Activated naive CD4-positive, alpha-beta T cell treated with anti-CD3 and anti-CD28 coated beads, Interleukin-2, amount 50 U/mL, for 16 hours (primary cell): ENCODE data around the gene SPTAN1.
"Not testable (repeated sequence)": the region's sequence is repeated elsewhere in the genome, so short reads cannot be mapped to it uniquely, and the experiment has no call there.

Experiments
- DNase-seq: peaks from one replicate; pipeline ENCODE4 v3.0.0-alpha.2; 2020

Gene SPTAN1

GRCh38 chr9:128553728-128554127 lies 1.3 kb downstream of the SPTAN1 start:
- no peak for DNase-seq

- peak; percentile 15 for DNase-seq
These were observed 1.9 kb downstream of the SPTAN1 start for GRCh38 chr9:128554155-128554862.

GRCh38 chr9:128555180-128555721 lies 2.9 kb downstream of the SPTAN1 start:
- no peak for DNase-seq

- DNase-seq = no peak
These were observed 3.9 kb downstream of the SPTAN1 start for GRCh38 chr9:128556276-128556675.

GRCh38 chr9:128556926-128557634 lies 4.7 kb downstream of the SPTAN1 start:
- DNase-seq = no peak

GRCh38 chr9:128558431-128559310 lies 6.3 kb downstream of the SPTAN1 start:
- peak; percentile 19 for DNase-seq

GRCh38 chr9:128565578-128565977 lies 13.2 kb downstream of the SPTAN1 start:
- no peak for DNase-seq

- no peak for DNase-seq
These were observed 16.2 kb downstream of the SPTAN1 start for GRCh38 chr9:128568470-128569078.

GRCh38 chr9:128575469-128575868 lies 23.1 kb downstream of the SPTAN1 start:
- no peak for DNase-seq

GRCh38 chr9:128575916-128576315 lies 23.5 kb downstream of the SPTAN1 start:
- DNase-seq = no peak

- DNase-seq = no peak
These were observed 24.8 kb downstream of the SPTAN1 start for GRCh38 chr9:128577206-128577605.

- DNase-seq = no peak
These were observed 26.8 kb downstream of the SPTAN1 start for GRCh38 chr9:128579194-128579593.

GRCh38 chr9:128580731-128581130 lies 28.3 kb downstream of the SPTAN1 start:
- DNase-seq = no peak

GRCh38 chr9:128585155-128585554 lies 32.8 kb downstream of the SPTAN1 start:
- DNase-seq = not testable (repeated sequence)

GRCh38 chr9:128586934-128587333 lies 34.5 kb downstream of the SPTAN1 start:
- DNase-seq = not testable (repeated sequence)

- DNase-seq = peak; percentile 61
These were observed 35.1 kb downstream of the SPTAN1 start for GRCh38 chr9:128587453-128587852.

GRCh38 chr9:128588581-128589233 lies 36.3 kb downstream of the SPTAN1 start:
- no peak for DNase-seq

- DNase-seq = no peak
These were observed 40.7 kb downstream of the SPTAN1 start for GRCh38 chr9:128593039-128593438.

- no peak for DNase-seq
These were observed 41.5 kb downstream of the SPTAN1 start for GRCh38 chr9:128593856-128594255.

- no peak for DNase-seq
These were observed 43.1 kb downstream of the SPTAN1 start for GRCh38 chr9:128595471-128595870.

- DNase-seq = no peak
These were observed 47.7 kb downstream of the SPTAN1 start for GRCh38 chr9:128600099-128600498.

- no peak for DNase-seq
These were observed 51.3 kb downstream of the SPTAN1 start for GRCh38 chr9:128603697-128604096.
